GM23338 (cell line): ENCODE results near the gene ISOC2.
A peak's percentile ranks its signal among the peaks of the same experiment; 100 is the strongest.

Source experiments
- CREB1 ChIP-seq: fragments of 250-450 bp; sonication (Bioruptor Pico); IDR thresholded peaks from 2 replicates; pipeline ENCODE4 v1.5.0; 2020; ENCODE audit warnings: low read depth, mild to moderate bottlenecking, moderate library complexity
- EZH2 ChIP-seq: fragments of 200-600 bp; sonication (generic); IDR thresholded peaks from one replicate; pipeline ENCODE4 v1.8.0; 2017; ENCODE audit warnings: antibody characterized with exemption, mild to moderate bottlenecking, low read depth; ENCODE audit not compliant: unreplicated experiment
- EZH2phosphoT487 ChIP-seq: fragments of 200-600 bp; sonication (generic); IDR thresholded peaks from one replicate; pipeline ENCODE4 v1.8.1; 2018; ENCODE audit warnings: antibody characterized with exemption; ENCODE audit not compliant: unreplicated experiment
- JUNB ChIP-seq: IDR thresholded peaks from one replicate; pipeline ENCODE4 v1.6.1; 2016; ENCODE audit warnings: antibody characterized with exemption; ENCODE audit not compliant: unreplicated experiment
- POLR2AphosphoS5 ChIP-seq: IDR thresholded peaks from 2 replicates; pipeline ENCODE4 v1.6.1; 2016; ENCODE audit warnings: antibody characterized with exemption, low read depth
- STAT1 ChIP-seq: IDR thresholded peaks from one replicate; pipeline ENCODE4 v1.6.1; 2016; ENCODE audit warnings: antibody characterized with exemption; ENCODE audit not compliant: unreplicated experiment
- TF ChIP-seq, protein P1 (sequence below), 2 experiments: fragments of 200-600 bp in 1 of 2; sonication (generic) in 1 of 2; conservative IDR thresholded peaks; 2 replicates each; pipeline versions ENCODE4 v1.5.1 to v1.6.1; 2016 to 2017; ENCODE audit warnings: antibody characterized with exemption in 2 of 2, low read depth in 2 of 2, mild to moderate bottlenecking in 2 of 2, moderate library complexity in 1 of 2
- TF ChIP-seq, protein P2 (sequence below): IDR thresholded peaks from one replicate; pipeline ENCODE4 v1.6.1; 2018; ENCODE audit warnings: antibody characterized with exemption; ENCODE audit not compliant: unreplicated experiment

DNA sequence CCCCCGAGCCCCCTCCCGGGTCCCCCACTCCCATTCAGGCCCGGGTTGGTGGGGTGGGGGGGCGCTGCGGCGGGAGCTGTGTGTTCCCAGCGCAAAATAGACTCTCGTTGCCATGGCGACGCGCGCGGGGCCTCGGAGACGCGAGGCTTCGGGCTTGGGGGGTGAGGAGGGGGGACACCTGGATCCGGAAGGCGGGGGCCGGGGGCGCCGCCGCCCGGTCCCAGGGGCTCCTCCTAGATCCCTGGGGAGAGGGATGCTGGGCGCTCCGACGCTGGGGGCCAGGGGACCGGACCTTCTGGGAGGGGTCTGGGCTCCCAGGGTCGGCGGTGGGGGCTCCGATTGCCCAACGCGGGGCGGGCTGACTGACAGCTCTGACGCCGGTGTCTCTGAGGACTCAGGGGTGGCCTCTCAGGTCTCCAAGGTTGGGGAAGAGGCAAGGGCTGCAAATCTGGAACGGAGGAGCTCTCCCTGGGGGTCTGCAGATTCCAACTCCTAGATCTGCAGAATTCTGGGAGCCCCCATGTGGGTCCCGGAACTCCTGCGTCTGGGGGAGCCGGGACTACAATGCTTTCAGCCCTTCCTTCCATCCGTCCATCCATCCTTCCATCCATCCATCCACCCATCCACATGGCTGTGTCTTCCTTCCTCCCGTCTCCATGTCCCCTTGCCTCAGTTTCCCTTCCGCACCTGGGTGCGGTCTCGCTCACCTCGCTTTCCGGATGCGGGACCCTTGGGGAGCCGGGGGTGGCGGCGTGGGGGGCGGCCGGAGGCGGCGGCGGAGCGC, 9.3 kb downstream of the ISOC2 start:
- TF ChIP-seq, protein P1, sequence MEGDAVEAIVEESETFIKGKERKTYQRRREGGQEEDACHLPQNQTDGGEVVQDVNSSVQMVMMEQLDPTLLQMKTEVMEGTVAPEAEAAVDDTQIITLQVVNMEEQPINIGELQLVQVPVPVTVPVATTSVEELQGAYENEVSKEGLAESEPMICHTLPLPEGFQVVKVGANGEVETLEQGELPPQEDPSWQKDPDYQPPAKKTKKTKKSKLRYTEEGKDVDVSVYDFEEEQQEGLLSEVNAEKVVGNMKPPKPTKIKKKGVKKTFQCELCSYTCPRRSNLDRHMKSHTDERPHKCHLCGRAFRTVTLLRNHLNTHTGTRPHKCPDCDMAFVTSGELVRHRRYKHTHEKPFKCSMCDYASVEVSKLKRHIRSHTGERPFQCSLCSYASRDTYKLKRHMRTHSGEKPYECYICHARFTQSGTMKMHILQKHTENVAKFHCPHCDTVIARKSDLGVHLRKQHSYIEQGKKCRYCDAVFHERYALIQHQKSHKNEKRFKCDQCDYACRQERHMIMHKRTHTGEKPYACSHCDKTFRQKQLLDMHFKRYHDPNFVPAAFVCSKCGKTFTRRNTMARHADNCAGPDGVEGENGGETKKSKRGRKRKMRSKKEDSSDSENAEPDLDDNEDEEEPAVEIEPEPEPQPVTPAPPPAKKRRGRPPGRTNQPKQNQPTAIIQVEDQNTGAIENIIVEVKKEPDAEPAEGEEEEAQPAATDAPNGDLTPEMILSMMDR (conservative IDR thresholded peaks at IDR 0.05; ENCODE audit: low read depth in 2 of 2), result no peak
- TF ChIP-seq JUNB, result no peak
- TF ChIP-seq STAT1, result no peak
- TF ChIP-seq, protein P2, sequence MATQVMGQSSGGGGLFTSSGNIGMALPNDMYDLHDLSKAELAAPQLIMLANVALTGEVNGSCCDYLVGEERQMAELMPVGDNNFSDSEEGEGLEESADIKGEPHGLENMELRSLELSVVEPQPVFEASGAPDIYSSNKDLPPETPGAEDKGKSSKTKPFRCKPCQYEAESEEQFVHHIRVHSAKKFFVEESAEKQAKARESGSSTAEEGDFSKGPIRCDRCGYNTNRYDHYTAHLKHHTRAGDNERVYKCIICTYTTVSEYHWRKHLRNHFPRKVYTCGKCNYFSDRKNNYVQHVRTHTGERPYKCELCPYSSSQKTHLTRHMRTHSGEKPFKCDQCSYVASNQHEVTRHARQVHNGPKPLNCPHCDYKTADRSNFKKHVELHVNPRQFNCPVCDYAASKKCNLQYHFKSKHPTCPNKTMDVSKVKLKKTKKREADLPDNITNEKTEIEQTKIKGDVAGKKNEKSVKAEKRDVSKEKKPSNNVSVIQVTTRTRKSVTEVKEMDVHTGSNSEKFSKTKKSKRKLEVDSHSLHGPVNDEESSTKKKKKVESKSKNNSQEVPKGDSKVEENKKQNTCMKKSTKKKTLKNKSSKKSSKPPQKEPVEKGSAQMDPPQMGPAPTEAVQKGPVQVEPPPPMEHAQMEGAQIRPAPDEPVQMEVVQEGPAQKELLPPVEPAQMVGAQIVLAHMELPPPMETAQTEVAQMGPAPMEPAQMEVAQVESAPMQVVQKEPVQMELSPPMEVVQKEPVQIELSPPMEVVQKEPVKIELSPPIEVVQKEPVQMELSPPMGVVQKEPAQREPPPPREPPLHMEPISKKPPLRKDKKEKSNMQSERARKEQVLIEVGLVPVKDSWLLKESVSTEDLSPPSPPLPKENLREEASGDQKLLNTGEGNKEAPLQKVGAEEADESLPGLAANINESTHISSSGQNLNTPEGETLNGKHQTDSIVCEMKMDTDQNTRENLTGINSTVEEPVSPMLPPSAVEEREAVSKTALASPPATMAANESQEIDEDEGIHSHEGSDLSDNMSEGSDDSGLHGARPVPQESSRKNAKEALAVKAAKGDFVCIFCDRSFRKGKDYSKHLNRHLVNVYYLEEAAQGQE, result no peak
- no peak for TF ChIP-seq POLR2AphosphoS5
- TF ChIP-seq CREB1 (CRISPR knock-in tag), result no peak
- peak; percentile 24 for TF ChIP-seq EZH2
- TF ChIP-seq EZH2phosphoT487, result no peak
